Lung (tissue), 12 donors: ENCODE measurements around the gene MAN1A1. TPM values are rescaled to one million over a fixed set of nuclear protein-coding genes. Genes with fewer than 3 reads are reported as not detected.

Source experiments
- ATAC-seq: fragments of 200-7000 bp; cut with Tn5 transposase; one replicate; pipeline ENCODE4 v1.9.1; 2020; ENCODE audit warnings: moderate number of reproducible peaks; ENCODE audit not compliant: insufficient read depth, low FRiP score
- DNase-seq, 3 donors: peaks; one replicate each; pipeline ENCODE4 v3.0.0-alpha.2; 2013 to 2017
- H3K27ac ChIP-seq, 2 donors: one replicate each; pipeline ENCODE4 v1.5.1; 2013; ENCODE audit warnings: mild to moderate bottlenecking in 2 of 2, moderate library complexity in 2 of 2, control low read depth in 1 of 2, inconsistent platforms in 1 of 2, low read depth in 1 of 2, low read length in 1 of 2
- H3K27me3 ChIP-seq, 3 donors: one replicate each; pipeline ENCODE4 v1.5.1; 2013; ENCODE audit warnings: low read length in 2 of 3; ENCODE audit not compliant: control insufficient read depth in 3 of 3, insufficient read depth in 3 of 3
- H3K36me3 ChIP-seq, 4 donors: one replicate each; pipeline ENCODE4 v1.5.1; 2013; ENCODE audit warnings: low read length in 4 of 4, mild to moderate bottlenecking in 1 of 4, moderate library complexity in 1 of 4; ENCODE audit not compliant: control insufficient read depth in 4 of 4, insufficient read depth in 4 of 4
- H3K4me1 ChIP-seq, 5 donors: one replicate each; pipeline ENCODE4 v1.5.1; 2013; ENCODE audit warnings: low read length in 5 of 5, mild to moderate bottlenecking in 2 of 5, moderate library complexity in 1 of 5; ENCODE audit not compliant: control insufficient read depth in 5 of 5, insufficient read depth in 5 of 5
- H3K4me3 ChIP-seq: one replicate; pipeline ENCODE4 v1.5.1; 2013; ENCODE audit warnings: mild to moderate bottlenecking, control low read depth, moderate library complexity
- H3K9ac ChIP-seq, 2 donors: one replicate each; pipeline ENCODE4 v1.5.1; 2013; ENCODE audit warnings: low read length in 2 of 2, control low read depth in 1 of 2; ENCODE audit not compliant: insufficient read depth in 1 of 2
- H3K9me3 ChIP-seq, 4 donors: one replicate each; pipeline ENCODE4 v1.5.1; 2013; ENCODE audit warnings: low read length in 3 of 4, mild to moderate bottlenecking in 1 of 4, moderate library complexity in 1 of 4; ENCODE audit not compliant: control insufficient read depth in 4 of 4, insufficient read depth in 3 of 4
- CTCF ChIP-seq: IDR thresholded peaks from 2 replicates; pipeline ENCODE4 v1.5.1; 2012; ENCODE audit warnings: mild to moderate bottlenecking; ENCODE audit errors: control extremely low read depth, extremely low read depth
- WGBS, 2 donors: extraction: QIAGEN DNeasy Blood & Tissue Kit; methylation state at CpG; one replicate each; pipeline ENCODE4 v1.1.7; 2013; 5-methylcytosine and 5-hydroxymethylcytosine counted together
- polyA plus RNA-seq, 2 donors: library from polyadenylated mRNA; stranded (reverse); fragments of 200-250 nt; gene quantifications; one replicate each; pipeline ENCODE4 v1.2.1, GENCODE V29; 2013
- total RNA-seq, 2 donors: library from RNA; depleted of rRNA in 1 of 2; stranded (reverse); fragments of >200 nt in 1 of 2; gene quantifications; one replicate each; pipeline ENCODE4 v1.2.1, GENCODE V29; 2014 to 2021
- donor health status: control.
- donor health status: control.
- donor health status: Bipolar disorder and iron deficiency.
- donor health status: healthy.
- donor health status: DM: yes; HTN: yes; CAD: no.

Gene MAN1A1
- total and polyA plus RNA-seq, 4 donors: 13.9 to 71.0 (median 48.2) TPM

- 81 to 93% methylated on average over 1 of the region's 1 CpG for WGBS, 2 donors
These were observed 170.5 kb downstream of the MAN1A1 start for GRCh38 chr6:119179062-119179461.

GRCh38 chr6:119176445-119176844 is 173.1 kb downstream of the MAN1A1 start:
- Histone ChIP-seq H3K4me1 (peaks cover 0 to 35% (median 5%) of the 10 kb centered on the region in 5 donors), H3K9me3 (no peaks in the 10 kb centered on the region), H3K27ac (no peak overlapping the region), H3K9ac (no peak overlapping the region), H3K4me3 (no peak overlapping the region), H3K36me3 (peaks cover 0 to 7% (median 4%) of the 10 kb centered on the region in 4 donors), H3K27me3 (no peaks in the 10 kb centered on the region)
- WGBS, 2 donors: 90 to 91% methylated on average over 3 of the region's 3 CpGs
- ATAC-seq: no peak
- no peak for TF ChIP-seq CTCF
- DNase-seq: no peak

More at GRCh38 chr6:119179062-119179461, 170.5 kb downstream of the MAN1A1 start:
- ATAC-seq (no peak), DNase-seq (no peak)
- no peak for TF ChIP-seq CTCF
- Histone ChIP-seq H3K27me3 (no peaks in the 10 kb centered on the region), H3K9ac (no peak overlapping the region), H3K9me3 (no peaks in the 10 kb centered on the region), H3K27ac (no peak overlapping the region), H3K36me3 (peaks cover 0 to 10% (median 5%) of the 10 kb centered on the region in 4 donors), H3K4me1 (peaks cover 0 to 17% (median 2%) of the 10 kb centered on the region in 5 donors), H3K4me3 (no peak overlapping the region)

- no peak for ATAC-seq
- H3K27ac ChIP-seq: no peak overlapping the region
- H3K9me3 ChIP-seq: no peaks in the 10 kb centered on the region
- H3K4me1 ChIP-seq: peaks cover 0 to 45% (median 5%) of the 10 kb centered on the region in 5 donors
- no peaks in the 10 kb centered on the region for H3K27me3 ChIP-seq
- H3K9ac ChIP-seq: no peak overlapping the region
- H3K4me3 ChIP-seq: no peak overlapping the region
- DNase-seq: no peak
- WGBS, 2 donors: 90 to 95% methylated on average over 8 of the region's 8 CpGs
- no peak for TF ChIP-seq CTCF
- H3K36me3 ChIP-seq: peaks cover 0 to 5% (median 2%) of the 10 kb centered on the region in 4 donors
These were observed 174.4 kb downstream of the MAN1A1 start for GRCh38 chr6:119174879-119175817.
